ENCODE data around the gene ZCWPW1.

GRCh38 chr7:100376066-100376465 is 52.4 kb downstream of the ZCWPW1 start:
- TF ChIP-seq POLR2A (IDR thresholded peaks at IDR 0.05) (no peak), CTCF (IDR thresholded peaks at IDR 0.05) (no peak), EP300 (IDR thresholded peaks at IDR 0.05) (no peak)
